Liver (tissue), 3 donors: ENCODE results near the gene CDH18.

ENCODE experiments used
- CTCF ChIP-seq: fragments of 150-350 bp; IDR thresholded peaks from 2 replicates; pipeline ENCODE4 v1.5.1; 2017; ENCODE audit warnings: improper control_type of control experiment, low read depth, low read length; ENCODE audit not compliant: missing input control
- EGR1 ChIP-seq, 2 donors: IDR thresholded peaks; 2 replicates each; pipeline ENCODE4 v1.6.1; 2016 to 2018; ENCODE audit warnings: antibody characterized with exemption in 2 of 2, low read depth in 2 of 2
- GABPA ChIP-seq, 2 donors: IDR thresholded peaks in 1 of 2; conservative IDR thresholded peaks in 1 of 2; 2 replicates each; pipeline ENCODE4 v1.6.1; 2016; ENCODE audit warnings: antibody characterized with exemption in 2 of 2, mild to moderate bottlenecking in 1 of 2, moderate library complexity in 1 of 2
- HNF4A ChIP-seq, 2 donors: conservative IDR thresholded peaks; 2 replicates each; pipeline ENCODE4 v1.6.1; 2016; ENCODE audit warnings: antibody characterized with exemption in 2 of 2, mild to moderate bottlenecking in 2 of 2
- MAX ChIP-seq: IDR thresholded peaks from 2 replicates; pipeline ENCODE4 v1.6.1; 2016; ENCODE audit warnings: antibody characterized with exemption
- RAD21 ChIP-seq, 2 donors: IDR thresholded peaks; 2 replicates each; pipeline ENCODE4 v1.6.1; 2016; ENCODE audit warnings: antibody characterized with exemption in 2 of 2, mild to moderate bottlenecking in 2 of 2
- REST ChIP-seq: IDR thresholded peaks from 2 replicates; pipeline ENCODE4 v1.6.1; 2016; ENCODE audit warnings: antibody characterized with exemption, mild to moderate bottlenecking
- RXRA ChIP-seq, 2 donors: IDR thresholded peaks; 2 replicates each; pipeline ENCODE4 v1.6.1; 2017 to 2018; ENCODE audit warnings: antibody characterized with exemption in 2 of 2, mild to moderate bottlenecking in 1 of 2
- SP1 ChIP-seq: IDR thresholded peaks from 2 replicates; pipeline ENCODE4 v1.6.1; 2018; ENCODE audit warnings: antibody characterized with exemption, mild to moderate bottlenecking
- TAF1 ChIP-seq: conservative IDR thresholded peaks from 2 replicates; pipeline ENCODE4 v1.6.1; 2016; ENCODE audit warnings: antibody characterized with exemption, mild to moderate bottlenecking
- YY1 ChIP-seq: IDR thresholded peaks from 2 replicates; pipeline ENCODE4 v1.6.1; 2016; ENCODE audit warnings: antibody characterized with exemption, mild to moderate bottlenecking
- ZBTB33 ChIP-seq: IDR thresholded peaks from 2 replicates; pipeline ENCODE4 v1.6.1; 2016; ENCODE audit warnings: antibody characterized with exemption
- donor health status: healthy.
- donor health status: healthy.

GRCh38 chr5:19920761-19921160 lies 67.2 kb downstream of the CDH18 start:
- no peak for TF ChIP-seq RAD21 (IDR thresholded peaks at IDR 0.05)
- TF ChIP-seq YY1 = no peak
- no peak for TF ChIP-seq CTCF
- no peak for TF ChIP-seq SP1
- no peak for TF ChIP-seq GABPA (IDR thresholded peaks at IDR 0.05 in 1 of 2, conservative IDR thresholded peaks at IDR 0.05 in 1 of 2)
- no peak for TF ChIP-seq ZBTB33
- no peak for TF ChIP-seq REST
- TF ChIP-seq MAX = no peak
- TF ChIP-seq TAF1 = no peak
- TF ChIP-seq HNF4A (conservative IDR thresholded peaks at IDR 0.05) = no peak
- TF ChIP-seq RXRA (IDR thresholded peaks at IDR 0.05) = no peak
- no peak for TF ChIP-seq EGR1 (IDR thresholded peaks at IDR 0.05; ENCODE audit: low read depth in 2 of 2)
